Pulmonary artery endothelial cell (primary cell): ENCODE measurements around the gene TEX48. TPM values are rescaled to one million over a fixed set of nuclear protein-coding genes. Genes with fewer than 3 reads are reported as not detected.

Experiments used
- DNase-seq: peaks from one replicate; pipeline ENCODE4 v3.0.0-alpha.2; 2011; ENCODE audit warnings: low read depth, low spot score
- total RNA-seq: library from RNA; depleted of rRNA; stranded (reverse); fragments of >200 nt; gene quantifications from 2 replicates; pipeline ENCODE4 v1.2.3, GENCODE V29; 2014

TEX48 gene
- total RNA-seq, 1 donor from 2014 or later: not detected

- no peak for DNase-seq
Measured at GRCh38 chr9:114624677-114625076, 57.3 kb downstream of the TEX48 start.

GRCh38 chr9:114621975-114622609 lies 59.9 kb downstream of the TEX48 start:
- peak; percentile 35 for DNase-seq

DNA sequence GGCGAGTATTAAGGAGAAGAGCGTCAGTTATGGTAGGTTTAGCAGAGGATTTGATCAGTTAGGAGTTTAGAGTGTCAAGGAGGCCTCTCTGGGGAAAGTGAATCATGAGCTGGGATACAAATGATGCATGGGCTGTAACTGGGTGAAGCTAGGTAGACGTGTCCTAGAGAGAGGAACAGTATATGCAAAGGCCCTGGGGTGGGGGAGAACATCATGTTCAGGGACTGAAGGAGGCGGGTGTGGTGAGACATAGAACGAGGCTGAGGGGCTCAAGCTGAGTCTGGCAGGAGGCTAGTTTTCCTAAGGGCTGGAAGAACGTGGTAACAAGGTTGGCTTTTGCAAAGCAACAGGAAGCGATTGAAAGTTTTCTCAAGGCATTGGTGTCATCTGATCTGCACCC lies 60.4 kb downstream of the TEX48 start:
- no peak for DNase-seq

DNA sequence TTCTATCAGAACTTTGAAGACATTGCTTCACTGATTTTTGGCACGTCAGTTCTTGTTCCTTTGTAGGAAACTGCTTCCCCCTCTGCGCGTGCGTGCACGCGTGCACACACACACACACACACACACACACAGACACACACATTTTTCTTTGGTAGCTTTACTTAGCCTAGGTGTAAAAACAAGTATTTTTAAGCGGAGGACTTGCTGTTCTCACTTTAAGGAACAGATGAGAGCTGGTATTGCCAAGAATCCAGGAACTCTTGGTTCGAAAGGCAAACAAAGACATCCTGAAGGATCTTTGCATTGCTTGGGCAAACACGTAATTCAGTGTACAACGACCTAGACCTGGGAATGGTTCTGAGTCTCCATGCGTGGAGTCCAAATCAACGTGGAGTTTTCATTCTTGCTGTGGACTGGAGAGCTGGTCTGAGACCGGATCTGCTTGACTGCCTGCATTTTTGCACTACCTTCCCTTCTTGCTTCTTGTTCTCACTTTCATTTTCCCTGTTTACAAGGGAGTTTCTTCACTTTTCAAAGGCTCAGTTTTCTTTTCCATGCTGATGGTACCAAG lies 62.7 kb downstream of the TEX48 start:
- no peak for DNase-seq

DNA sequence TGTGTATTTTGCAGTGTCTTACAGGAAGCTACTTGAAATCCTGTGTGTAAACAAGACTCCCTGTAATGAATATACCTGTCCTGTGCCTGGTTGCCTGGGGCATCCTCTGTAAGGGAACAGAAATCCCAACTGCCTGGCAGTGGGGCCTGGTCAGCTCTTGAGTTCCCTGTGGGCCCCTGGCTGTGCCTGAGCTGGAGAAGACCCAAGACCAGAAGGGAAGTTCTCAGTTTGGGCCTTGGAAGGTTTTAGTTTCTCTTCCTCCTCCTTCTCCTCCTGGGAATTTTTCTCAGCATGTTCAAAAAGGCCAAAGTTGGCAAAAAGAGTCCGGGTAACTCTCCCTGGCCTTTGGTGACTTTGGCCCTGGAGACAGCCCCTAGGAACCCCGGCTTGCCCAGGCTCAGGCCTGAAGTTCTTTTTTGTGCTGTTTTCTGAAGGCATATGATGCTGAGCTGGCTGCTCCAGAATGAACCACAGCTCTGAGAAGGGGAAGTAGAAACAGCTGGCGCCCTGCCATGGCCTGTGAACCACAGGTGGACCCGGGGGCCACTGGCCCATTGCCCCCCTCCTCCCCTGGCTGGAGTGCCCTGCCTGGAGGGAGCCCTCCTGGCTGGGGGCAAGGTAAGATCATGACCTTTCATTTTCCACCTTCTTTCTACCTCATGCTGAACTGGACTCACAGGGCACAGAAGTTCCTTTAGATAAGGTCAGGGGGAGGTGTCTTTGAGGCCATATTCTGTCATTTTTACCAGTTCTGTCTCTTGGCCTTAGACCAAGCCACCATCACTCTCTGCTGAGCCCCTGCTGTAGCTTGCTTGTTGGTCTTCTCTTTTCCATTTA lies 65.1 kb downstream of the TEX48 start:
- DNase-seq: no peak

Other genes with a start within 250 kb of the TEX48 start
- 0.14 and 0.20 TPM in 2 replicates for gene WHRN, start 176.7 kb downstream of the TEX48 start, total RNA-seq
- 93.8 and 95.0 TPM in 2 replicates for gene ATP6V1G1, start 94.4 kb downstream of the TEX48 start, total RNA-seq
- 3.2 and 3.3 TPM in 2 replicates for gene TMEM268, start 70.9 kb downstream of the TEX48 start, total RNA-seq
- gene TEX53, start 24.4 kb downstream of the TEX48 start, total RNA-seq: not detected in 2 replicates
- gene TNFSF15, start 123.8 kb upstream of the TEX48 start, total RNA-seq: 0.53 and 1.3 TPM in 2 replicates
- gene TNFSF8, start 248.4 kb upstream of the TEX48 start, total RNA-seq: not detected in 2 replicates